GM21526 (cell line): ENCODE data around the gene EDC4.
"Not testable (repeated sequence)": the region's sequence is repeated elsewhere in the genome, so short reads cannot be mapped to it uniquely, and the experiment has no call there.

Experiments
- ATAC-seq: cut with Tn5 transposase; IDR thresholded peaks from one replicate; pipeline ENCODE4 v1.9.1; 2021; ENCODE audit warnings: moderate library complexity; ENCODE audit not compliant: unreplicated experiment, low FRiP score

Gene EDC4

DNA sequence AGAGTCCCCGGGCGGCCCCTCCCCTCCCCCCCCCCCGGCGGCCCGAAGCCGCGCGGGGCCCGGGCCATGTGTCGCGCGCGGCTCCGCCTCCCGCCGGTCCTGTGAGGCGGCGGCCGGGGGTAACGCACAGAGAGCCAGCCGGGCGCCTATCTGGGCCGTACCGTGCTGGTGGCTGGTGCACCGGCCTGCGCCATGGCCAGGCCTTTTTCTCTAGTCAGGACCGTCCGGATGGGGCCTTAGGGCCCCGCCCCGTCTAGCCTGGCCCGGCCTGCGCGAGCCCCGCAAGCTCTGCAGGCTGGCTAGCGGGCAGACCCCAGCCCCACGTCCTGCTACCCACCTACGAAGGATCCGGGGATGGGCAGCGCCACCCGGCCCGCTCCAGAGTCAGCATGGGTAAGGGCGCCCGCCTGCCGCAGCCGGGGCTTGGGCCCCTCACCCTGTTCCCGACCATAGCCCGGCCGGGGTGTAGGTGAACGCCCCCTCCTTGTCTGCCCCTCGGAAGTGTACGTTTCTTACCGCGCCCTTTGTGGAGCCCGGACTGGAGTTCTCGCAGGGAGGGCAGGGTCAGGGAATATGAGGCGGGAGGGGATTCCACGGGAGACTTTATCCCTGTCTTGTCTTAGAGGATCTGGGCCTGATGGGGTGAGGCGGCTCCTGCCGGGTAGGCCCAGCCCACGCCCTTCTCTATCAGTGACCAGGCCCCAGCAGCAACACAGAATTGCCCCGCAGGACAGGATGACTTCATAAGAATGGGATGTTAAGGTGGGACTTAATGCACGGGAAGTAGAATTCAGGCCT is 25.6 kb upstream of the EDC4 start, which contains the start of gene CENPT:
CENPT (minus strand) TSS at position 630 of the 798 bp plus-strand sequence. CDS start 13,834 bp downstream, outside the sequence.
- peak; percentile 40 for ATAC-seq

- ATAC-seq = no peak
These were observed 24.7 kb upstream of the EDC4 start for GRCh38 chr16:67848118-67848517.

- no peak for ATAC-seq
These were observed 19.2 kb upstream of the EDC4 start for GRCh38 chr16:67853670-67854069.

GRCh38 chr16:67855789-67856188 is 17.1 kb upstream of the EDC4 start:
- no peak for ATAC-seq

- no peak for ATAC-seq
These were observed 15.8 kb upstream of the EDC4 start for GRCh38 chr16:67856927-67857546.

DNA sequence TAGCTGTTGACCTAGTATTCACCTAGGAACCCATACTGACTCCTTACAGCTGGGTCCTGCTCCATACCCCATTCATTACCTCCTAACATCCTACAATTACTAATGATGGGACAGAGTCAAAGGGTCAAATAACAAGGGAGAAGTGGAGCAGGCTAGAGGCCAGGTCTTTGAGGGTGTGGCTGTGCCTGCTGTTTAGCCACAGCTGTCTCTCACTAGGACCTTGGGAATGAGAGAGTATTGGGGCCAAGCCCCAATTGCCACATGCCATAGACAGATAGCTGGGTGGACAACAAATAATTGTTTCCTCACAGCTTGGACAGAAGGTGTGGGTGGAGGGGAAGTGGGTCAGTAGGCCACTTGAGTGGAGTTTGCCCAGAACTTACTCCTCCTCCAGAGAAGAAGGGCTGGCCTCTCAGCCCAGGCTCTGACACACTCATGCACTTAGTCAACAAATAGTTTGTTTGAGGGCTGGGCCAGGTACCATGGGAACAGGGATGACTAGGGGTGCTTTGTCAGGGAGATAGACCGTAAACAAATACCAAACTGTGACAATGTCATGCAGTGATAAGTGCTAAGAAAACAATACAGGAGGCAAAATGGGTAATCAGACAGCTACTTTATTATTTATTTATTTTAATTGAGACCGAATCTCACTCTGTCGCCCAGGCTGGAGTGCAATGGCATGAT is 15.2 kb upstream of the EDC4 start:
- ATAC-seq = no peak

- no peak for ATAC-seq
These were observed 14.4 kb upstream of the EDC4 start for GRCh38 chr16:67858500-67858899.

DNA sequence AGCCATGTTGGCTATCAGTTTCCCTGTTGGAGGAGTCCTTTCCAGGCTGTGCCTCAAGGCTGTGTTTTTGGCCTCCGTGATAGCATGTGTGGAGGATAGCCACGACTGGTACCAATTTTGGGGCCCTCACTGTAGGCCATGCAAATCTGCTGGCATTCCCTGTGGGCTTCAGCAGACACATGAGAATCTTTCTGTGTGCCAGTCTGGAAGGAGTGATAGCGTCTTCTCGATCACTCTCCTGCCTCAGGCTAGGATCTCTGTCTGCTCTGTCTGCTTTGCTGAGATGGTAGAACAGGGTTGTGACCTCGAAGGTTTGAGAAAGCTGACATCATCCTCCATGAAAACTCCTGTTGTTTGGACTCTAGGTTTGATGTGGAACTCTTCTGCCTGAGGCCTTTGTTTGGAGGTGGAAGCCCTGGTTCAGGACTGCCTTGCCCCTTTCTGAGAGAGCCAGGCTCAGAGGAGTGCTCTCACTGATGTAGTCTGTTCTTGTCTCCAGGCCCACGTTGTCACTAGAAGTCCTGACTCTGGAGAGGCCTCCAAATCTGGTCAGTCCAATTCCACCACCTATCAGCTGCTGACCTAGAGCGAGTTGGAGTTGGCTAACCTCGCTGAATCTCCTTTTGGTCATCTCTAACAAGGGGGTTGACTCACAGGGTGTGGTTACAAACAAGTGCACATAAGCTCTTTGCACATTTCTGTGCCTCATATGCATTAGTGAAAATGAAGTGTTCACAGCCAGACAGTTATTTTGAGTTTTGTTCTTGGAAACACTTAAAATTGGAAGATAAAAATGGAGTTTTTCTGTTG is 12.1 kb upstream of the EDC4 start:
- no peak for ATAC-seq

- ATAC-seq = no peak
These were observed 11.0 kb upstream of the EDC4 start for GRCh38 chr16:67861877-67862276.

- ATAC-seq = no peak
These were observed 9.9 kb upstream of the EDC4 start for GRCh38 chr16:67862623-67863583.

GRCh38 chr16:67864044-67864443 is 8.8 kb upstream of the EDC4 start:
- not testable (repeated sequence) for ATAC-seq

DNA sequence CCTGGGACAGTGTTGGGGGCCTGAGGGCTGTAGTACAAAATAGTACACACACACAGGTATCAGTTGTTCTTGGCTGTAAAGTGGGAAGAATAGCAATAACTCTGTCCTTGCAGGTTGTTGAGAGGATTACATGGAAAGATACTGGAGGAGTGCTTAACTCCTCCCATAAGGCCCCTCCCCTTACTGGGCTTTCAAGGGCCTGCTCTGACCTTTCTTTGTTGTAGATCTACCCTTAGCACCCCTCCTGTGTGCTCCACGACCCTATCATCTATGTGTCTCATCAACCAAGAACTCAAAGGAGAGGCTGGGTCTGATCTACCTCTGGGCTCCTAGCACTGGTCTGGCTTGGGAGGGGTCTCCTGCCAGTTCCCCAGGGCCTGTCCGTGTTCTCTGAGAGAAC is 8.3 kb upstream of the EDC4 start:
- no peak for ATAC-seq

DNA sequence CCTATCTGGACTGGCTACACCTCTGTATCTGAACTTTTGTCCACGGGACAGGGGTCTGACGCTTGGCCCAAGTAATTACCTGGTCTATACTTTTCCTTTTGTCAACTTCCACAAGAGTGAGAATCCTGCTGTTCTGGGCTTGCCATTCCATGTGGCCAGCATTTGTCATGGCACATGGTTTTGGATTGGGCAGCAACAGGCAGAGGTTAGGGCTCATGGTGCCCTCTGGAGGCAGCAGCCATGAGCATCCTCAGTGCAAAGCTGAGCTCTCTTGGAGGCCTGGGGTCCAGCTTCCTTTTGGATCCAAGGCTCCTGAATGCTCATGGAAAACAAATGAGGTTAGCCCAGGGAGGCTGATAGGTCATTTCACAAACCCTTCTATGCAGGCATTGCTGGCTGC is 7.5 kb upstream of the EDC4 start:
- ATAC-seq = no peak

GRCh38 chr16:67868290-67868689 is 4.6 kb upstream of the EDC4 start:
- no peak for ATAC-seq

GRCh38 chr16:67869653-67870052 is 3.2 kb upstream of the EDC4 start:
- no peak for ATAC-seq

GRCh38 chr16:67871256-67871655 is 1.6 kb upstream of the EDC4 start:
- ATAC-seq = no peak

- ATAC-seq = no peak
These were observed 671 bp upstream of the EDC4 start for GRCh38 chr16:67872131-67872630.

DNA sequence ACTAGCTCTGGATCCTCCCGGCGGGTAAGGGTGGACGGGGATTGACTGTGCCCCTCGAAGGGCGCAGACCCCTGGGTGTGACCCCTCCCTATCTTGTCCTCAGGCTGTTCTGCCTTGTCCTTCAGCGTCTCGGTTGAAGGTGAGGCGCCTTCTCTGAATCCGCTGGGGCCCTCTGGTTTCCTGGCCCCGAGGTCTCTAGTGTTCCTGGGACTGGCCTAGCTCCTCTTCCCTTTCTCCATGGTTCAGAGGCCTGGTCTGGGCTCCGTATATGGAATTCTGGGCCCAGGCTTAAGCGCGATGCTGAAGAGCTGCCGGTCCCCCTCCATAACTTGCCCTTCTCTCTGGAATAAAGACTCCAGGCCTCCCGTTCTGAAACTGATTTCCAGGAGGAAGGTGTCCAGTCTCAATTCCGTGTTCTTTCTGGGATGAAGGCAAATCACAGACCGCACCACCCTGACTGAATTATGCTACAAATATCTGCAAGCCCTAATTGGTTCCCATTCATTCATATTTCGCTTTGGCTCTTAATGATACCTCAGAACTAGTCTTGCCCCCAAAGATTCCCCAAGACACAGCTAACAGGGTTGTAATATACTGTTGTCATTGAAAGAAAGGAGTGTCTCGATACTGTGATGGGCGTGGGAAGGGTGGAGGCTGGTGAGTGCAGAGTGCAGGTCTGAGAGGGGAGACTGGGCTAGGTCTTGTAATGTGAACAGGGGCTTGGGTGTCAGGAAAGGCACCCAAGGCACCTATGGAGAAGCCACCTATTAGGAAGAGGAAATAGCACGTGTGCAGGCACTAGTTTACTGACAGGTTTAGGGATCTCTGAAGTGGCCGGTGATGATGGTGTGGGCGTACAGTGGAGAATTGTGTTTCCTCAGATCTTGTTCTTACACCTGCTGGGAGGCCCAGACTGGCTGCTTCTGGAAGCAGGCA is 851 bp downstream of the EDC4 start:
- no peak for ATAC-seq
